Fibroblast of lung (primary cell): ENCODE measurements around the gene DNAJB1. TPM values are rescaled to one million over a fixed set of nuclear protein-coding genes. Genes with fewer than 3 reads are reported as not detected.
A peak's percentile ranks its signal among the peaks of the same experiment; 100 is the strongest.

Experiments
- DNase-seq, 2 donors: peaks; one replicate each; pipeline versions ENCODE4 v3.0.0 to v3.0.0-alpha.2; 2010; ENCODE audit warnings: low read depth in 2 of 2
- H2AFZ ChIP-seq: 2 replicates; pipeline ENCODE4 v1.5.1; 2012; ENCODE audit warnings: low read length, control low read depth, inconsistent platforms
- H3K27ac ChIP-seq: 2 replicates; pipeline ENCODE4 v1.5.1; 2011; ENCODE audit warnings: low read length, control low read depth; ENCODE audit not compliant: insufficient read depth
- H3K27me3 ChIP-seq: 2 replicates; pipeline ENCODE4 v1.5.1; 2011; ENCODE audit warnings: mild to moderate bottlenecking, low read length; ENCODE audit not compliant: control insufficient read depth, insufficient read depth
- H3K36me3 ChIP-seq: 2 replicates; pipeline ENCODE4 v1.5.1; 2011; ENCODE audit warnings: low read length; ENCODE audit not compliant: control insufficient read depth, insufficient read depth
- H3K4me1 ChIP-seq: 2 replicates; pipeline ENCODE4 v1.5.1; 2011; ENCODE audit warnings: low read length; ENCODE audit not compliant: control insufficient read depth, insufficient read depth; ENCODE audit errors: extremely low read depth
- H3K4me2 ChIP-seq: 2 replicates; pipeline ENCODE4 v1.5.1; 2011; ENCODE audit warnings: low read length, control low read depth; ENCODE audit not compliant: insufficient read depth; ENCODE audit errors: extremely low read depth
- H3K4me3 ChIP-seq, 4 experiments: fragments of 200-600 bp in 1 of 4; sonication (generic) in 1 of 4; replicated peaks in 1 of 4; 2 replicates each; pipeline ENCODE4 v1.5.1; 2011 to 2016; ENCODE audit warnings: low read length in 4 of 4, low read depth in 3 of 4, mild to moderate bottlenecking in 3 of 4, control low read depth in 2 of 4, inconsistent platforms in 1 of 4, mixed read lengths in 1 of 4; ENCODE audit not compliant: insufficient read depth in 1 of 4; ENCODE audit errors: control extremely low read depth in 1 of 4
- H3K79me2 ChIP-seq: 2 replicates; pipeline ENCODE4 v1.5.1; 2012; ENCODE audit warnings: mild to moderate bottlenecking, low read length, inconsistent platforms; ENCODE audit not compliant: control insufficient read depth, insufficient read depth
- H3K9ac ChIP-seq: 2 replicates; pipeline ENCODE4 v1.5.1; 2011; ENCODE audit warnings: mild to moderate bottlenecking, low read length, control low read depth; ENCODE audit not compliant: insufficient read depth
- H3K9me3 ChIP-seq: 2 replicates; pipeline ENCODE4 v1.5.1; 2012; ENCODE audit warnings: low read depth, low read length; ENCODE audit not compliant: control insufficient read depth, insufficient read depth
- H4K20me1 ChIP-seq: 2 replicates; pipeline ENCODE4 v1.5.1; 2011; ENCODE audit warnings: low read length; ENCODE audit not compliant: control insufficient read depth, insufficient read depth; ENCODE audit errors: extremely low read depth
- CTCF ChIP-seq, 2 donors: IDR thresholded peaks in 1 of 2; conservative IDR thresholded peaks in 1 of 2; 1 replicate in 1 of 2; 2 replicates in 1 of 2; pipeline ENCODE4 v1.5.1; 2011 to 2012; ENCODE audit warnings: low read length in 2 of 2, control low read depth in 1 of 2, inconsistent platforms in 1 of 2, low read depth in 1 of 2, mild to moderate bottlenecking in 1 of 2
- EZH2 ChIP-seq: IDR thresholded peaks from 2 replicates; pipeline ENCODE4 v1.5.1; 2012; ENCODE audit warnings: low read length, control low read depth, mild to moderate bottlenecking; ENCODE audit errors: missing control alignments
- polyA plus RNA-seq, 2 donors: library from polyadenylated mRNA; depleted of rRNA in 1 of 2; stranded (reverse) in 1 of 2; unstranded in 1 of 2; fragments of >200 nt; gene quantifications; 2 replicates each; pipeline ENCODE4 v1.2.1, GENCODE V29; 2011 to 2012; ENCODE audit warnings: missing spikeins in 1 of 2
- total RNA-seq: library from RNA; depleted of rRNA; stranded (reverse); fragments of >200 nt; gene quantifications from 2 replicates; pipeline ENCODE4 v1.2.1, GENCODE V29; 2014

The DNAJB1 gene
- total and polyA plus RNA-seq, 2 donors (not counting 1 experiment from before 2014, with no cell fraction given) = 87.3 to 87.7 TPM

GRCh38 chr19:14520543-14520942, 2.3 kb upstream of the DNAJB1 start:
- Histone ChIP-seq H4K20me1 (no peaks in the 10 kb centered on the region), H3K9me3 (no peaks in the 10 kb centered on the region), H3K9ac (no peak overlapping the region), H3K27me3 (no peaks in the 10 kb centered on the region), H3K27ac (peak overlapping the region; percentile 65), H3K36me3 (peaks cover 9% of the 10 kb centered on the region), H3K4me3 (no peak overlapping the region), H3K4me2 (no peak overlapping the region), H3K4me1 (peaks cover 6% of the 10 kb centered on the region), H3K79me2 (peaks cover 24% of the 10 kb centered on the region), H2AFZ (no peak overlapping the region)
- TF ChIP-seq CTCF (conservative IDR thresholded peaks at IDR 0.05 in 1 of 2, IDR thresholded peaks at IDR 0.05 in 1 of 2; ENCODE audit: low read depth in 1 of 2, low read length in 2 of 2) (no peak), EZH2 (no peak)
- no peak for DNase-seq

GRCh38 chr19:14519860-14520407, 1.7 kb upstream of the DNAJB1 start:
- Histone ChIP-seq H3K4me2 (no peak overlapping the region), H3K9ac (no peak overlapping the region), H3K4me1 (peaks cover 8% of the 10 kb centered on the region), H2AFZ (no peak overlapping the region), H3K9me3 (no peaks in the 10 kb centered on the region), H3K4me3 (no peak overlapping the region), H3K27ac (peak overlapping the region; percentile 93), H3K36me3 (peaks cover 15% of the 10 kb centered on the region), H3K79me2 (peaks cover 30% of the 10 kb centered on the region), H3K27me3 (no peaks in the 10 kb centered on the region), H4K20me1 (no peaks in the 10 kb centered on the region)
- TF ChIP-seq CTCF (conservative IDR thresholded peaks at IDR 0.05 in 1 of 2, IDR thresholded peaks at IDR 0.05 in 1 of 2; ENCODE audit: low read depth in 1 of 2, low read length in 2 of 2) (no peak), EZH2 (no peak)
- peak; percentile 63 to 89 for DNase-seq

DNA sequence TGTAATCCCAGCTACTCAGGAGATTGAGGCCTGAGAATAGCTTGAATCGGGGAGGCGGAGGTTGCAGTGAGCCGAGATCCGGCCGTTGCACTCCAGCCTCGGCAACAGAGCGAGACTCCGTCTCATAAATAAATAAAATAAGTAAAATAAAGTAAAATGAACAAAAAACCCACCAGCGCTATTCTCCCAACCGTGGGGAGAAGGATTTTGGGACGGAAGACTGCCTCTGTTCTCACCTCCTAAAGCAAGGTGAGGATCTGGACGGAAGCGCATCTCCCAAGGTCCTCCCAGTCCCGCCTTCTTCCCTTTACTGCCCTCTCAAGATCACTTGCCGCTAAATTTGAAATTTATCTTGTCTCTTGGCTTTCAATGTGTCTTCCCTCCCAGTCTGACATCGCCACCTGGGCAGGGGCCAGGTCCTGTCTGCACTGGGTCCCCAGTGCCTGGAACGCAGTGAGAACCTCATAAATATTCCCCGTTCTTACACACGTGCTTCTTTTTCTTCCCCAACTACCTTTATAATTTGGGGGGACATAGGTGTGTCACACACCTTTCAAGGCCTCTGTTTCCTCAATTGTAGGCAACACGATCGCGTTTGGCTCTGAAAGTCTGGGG, 1.2 kb upstream of the DNAJB1 start:
- no peaks in the 10 kb centered on the region for H3K27me3 ChIP-seq
- peaks cover 13% of the 10 kb centered on the region for H3K4me1 ChIP-seq
- TF ChIP-seq CTCF (conservative IDR thresholded peaks at IDR 0.05 in 1 of 2, IDR thresholded peaks at IDR 0.05 in 1 of 2; ENCODE audit: low read depth in 1 of 2, low read length in 2 of 2) (no peak), EZH2 (no peak)
- no peak overlapping the region for H3K4me2 ChIP-seq
- H3K79me2 ChIP-seq = peaks cover 36% of the 10 kb centered on the region
- no peaks in the 10 kb centered on the region for H3K9me3 ChIP-seq
- H3K9ac ChIP-seq = no peak overlapping the region
- no peak overlapping the region for H3K4me3 ChIP-seq
- no peak for DNase-seq
- H3K36me3 ChIP-seq = peaks cover 21% of the 10 kb centered on the region
- H2AFZ ChIP-seq = no peak overlapping the region
- H3K27ac ChIP-seq = peak overlapping the region; percentile 93
- no peaks in the 10 kb centered on the region for H4K20me1 ChIP-seq
